GM19463 (cell line): ENCODE results near the gene TMEM89.
A peak's percentile ranks its signal among the peaks of the same experiment; 100 is the strongest.

Experiments
- ATAC-seq: cut with Tn5 transposase; IDR thresholded peaks from one replicate; pipeline ENCODE4 v1.9.1; 2021; ENCODE audit warnings: mild to moderate bottlenecking, moderate library complexity; ENCODE audit not compliant: unreplicated experiment

The TMEM89 gene

DNA sequence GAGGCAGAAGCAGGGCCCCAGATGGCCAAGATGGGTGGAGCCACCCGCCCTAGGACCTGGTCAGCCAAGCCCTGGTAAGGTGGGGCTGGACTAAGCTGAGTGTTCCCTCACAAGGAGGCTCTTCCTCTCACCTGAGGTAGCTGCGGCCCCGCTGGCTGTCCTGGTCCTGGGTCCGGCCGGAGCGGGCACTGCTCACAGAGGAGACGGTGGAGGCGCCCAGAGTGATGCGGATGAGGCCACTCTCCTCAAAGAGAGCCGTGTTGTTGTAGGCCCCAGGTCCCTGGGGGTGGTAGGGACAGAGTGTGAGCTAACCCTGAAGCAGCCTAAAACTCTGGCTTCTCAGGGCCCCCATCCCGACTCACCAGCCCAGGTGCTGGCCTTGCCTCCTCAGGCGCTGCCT lies 21.0 kb upstream of the TMEM89 start:
- no peak for ATAC-seq

DNA sequence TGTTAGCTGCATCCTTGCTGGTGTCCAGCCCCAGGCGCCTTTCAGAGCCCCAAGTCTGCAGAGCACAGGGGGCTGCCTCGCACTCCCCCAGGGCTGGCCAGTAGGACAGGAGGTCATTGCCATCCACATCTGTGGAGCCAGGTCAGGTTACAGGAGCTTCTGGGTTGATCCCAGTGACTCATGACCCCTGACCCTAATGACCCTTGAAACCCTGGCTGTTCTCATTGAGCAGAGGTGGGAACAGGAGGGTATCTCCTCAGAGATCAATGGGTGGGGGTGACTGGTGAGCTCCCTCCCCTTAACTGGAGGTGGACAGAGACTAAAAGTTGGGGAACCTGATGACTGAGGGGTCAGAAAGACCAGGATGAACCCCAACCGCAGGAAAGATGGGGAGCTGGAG lies 19.8 kb upstream of the TMEM89 start:
- ATAC-seq = no peak

DNA sequence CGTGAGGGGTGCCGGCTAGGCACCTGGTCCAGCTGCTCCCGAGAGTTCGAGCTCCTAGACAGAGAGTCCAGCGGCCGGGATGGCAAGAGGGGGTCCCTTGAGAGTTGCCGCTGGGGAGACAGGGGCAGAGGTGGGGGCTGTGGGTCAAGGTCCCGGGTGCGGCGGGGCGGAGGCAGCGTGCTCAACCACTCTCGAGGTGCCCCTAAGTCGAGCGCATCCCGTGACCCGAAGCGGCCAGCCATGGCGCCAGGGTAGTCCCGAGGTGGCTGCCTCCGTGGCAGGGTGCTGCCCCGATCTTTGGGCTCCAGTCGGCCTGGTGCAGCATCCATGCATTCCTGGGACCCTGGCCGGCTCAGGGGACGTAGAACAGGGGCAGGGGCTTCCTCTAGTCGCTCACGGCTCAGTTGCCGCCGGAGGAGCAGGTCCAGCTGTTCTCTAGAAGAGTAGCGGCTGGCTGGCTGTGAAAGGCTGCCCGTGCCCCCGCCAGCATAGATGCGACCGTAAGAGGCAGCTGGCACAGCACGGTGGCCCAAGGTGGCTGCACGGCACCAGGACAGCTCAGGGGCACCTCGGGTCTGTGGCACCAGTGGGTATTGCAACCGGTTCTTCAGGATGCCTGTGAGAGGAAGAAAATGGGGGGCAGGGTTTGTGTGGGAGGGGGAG lies 18.5 kb upstream of the TMEM89 start:
- no peak for ATAC-seq

DNA sequence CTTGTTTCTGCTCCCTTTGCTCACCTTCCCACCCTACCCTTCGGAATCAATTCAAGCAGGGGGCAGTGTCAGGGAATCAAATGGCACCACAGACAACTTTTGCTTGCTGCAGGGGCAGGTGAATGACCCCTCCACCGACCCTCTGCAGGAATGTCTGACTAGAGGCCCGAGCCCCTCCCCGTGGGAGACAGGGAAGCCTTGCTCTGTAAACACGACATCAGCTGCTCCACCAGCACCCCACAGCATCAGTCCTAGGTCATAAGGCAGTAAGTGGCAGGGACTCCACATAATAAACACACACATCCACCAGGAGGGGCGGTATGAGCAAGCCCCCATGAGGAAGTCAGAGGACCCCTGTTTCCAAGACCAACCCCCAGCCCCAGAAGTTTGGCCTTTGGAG lies 15.7 kb upstream of the TMEM89 start:
- no peak for ATAC-seq

DNA sequence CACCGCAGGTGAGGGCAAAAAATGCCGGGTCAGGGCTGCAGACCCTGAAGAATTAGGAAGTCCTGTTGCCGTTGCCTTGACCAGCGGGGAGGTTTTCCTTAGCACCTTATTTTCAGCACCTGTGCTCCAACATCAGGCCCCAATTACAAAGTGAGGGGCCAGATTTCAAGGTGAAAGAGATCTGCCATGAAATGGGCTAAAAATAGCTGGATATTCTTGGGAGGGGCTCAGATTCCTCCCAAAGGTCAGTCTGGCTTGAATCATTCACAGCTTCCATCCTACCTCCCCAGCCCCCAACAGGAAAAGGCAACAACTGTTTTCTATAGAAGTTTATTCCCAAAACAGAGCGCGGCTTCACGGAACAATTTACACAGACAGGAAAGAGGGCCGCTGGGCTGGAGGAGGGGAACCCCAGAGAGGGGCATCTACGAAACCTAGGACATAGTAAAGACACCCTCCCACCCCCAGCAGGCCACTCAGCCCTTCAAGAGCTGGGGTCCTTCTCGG lies 14.6 kb upstream of the TMEM89 start:
- ATAC-seq = no peak

DNA sequence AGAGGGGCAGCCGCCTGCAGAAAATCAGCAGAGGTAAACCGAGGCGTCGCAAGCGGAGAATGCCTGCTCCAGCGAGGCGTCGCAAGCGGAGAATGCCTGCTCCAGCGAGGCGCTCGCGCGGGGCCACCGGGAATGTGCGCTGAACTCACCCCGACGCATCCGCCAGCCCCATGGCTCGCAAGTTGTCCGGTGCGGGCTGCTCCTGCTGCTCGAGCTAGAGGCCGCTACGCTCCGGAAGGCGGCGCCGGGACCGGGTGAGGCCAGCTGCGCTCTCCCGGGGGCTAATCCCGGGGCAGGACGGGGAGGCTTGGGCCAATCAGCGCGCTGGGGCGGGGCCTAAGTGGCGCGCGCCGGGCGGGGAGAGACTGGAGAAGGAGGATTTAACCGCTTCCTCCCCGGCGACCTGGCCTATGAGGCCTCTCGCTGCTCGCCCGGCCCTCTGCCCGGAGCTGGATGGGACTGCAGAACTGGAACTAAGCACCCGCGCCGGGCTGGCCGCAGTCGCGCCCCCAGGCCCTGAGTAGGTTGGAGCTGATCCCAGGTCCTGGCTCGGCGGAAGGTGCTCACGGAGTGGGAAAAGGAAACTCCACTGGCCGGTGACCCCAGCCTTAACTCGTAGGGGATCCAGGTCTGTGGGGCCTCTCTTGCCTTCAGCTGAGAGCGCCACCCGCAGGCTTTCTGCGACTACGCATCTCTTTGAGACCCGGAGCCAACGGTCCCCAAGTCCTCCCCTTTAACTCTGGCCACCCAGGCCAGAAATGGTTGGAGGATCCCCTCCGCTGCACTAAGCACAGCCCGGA lies 13.9 kb upstream of the TMEM89 start, which contains the start of gene SLC26A6:
TSS of gene SLC26A6 (minus strand) at position 240 of the 800 bp plus-strand sequence. CDS start at position 172, 68 bp downstream.
- ATAC-seq = peak; percentile 94

DNA sequence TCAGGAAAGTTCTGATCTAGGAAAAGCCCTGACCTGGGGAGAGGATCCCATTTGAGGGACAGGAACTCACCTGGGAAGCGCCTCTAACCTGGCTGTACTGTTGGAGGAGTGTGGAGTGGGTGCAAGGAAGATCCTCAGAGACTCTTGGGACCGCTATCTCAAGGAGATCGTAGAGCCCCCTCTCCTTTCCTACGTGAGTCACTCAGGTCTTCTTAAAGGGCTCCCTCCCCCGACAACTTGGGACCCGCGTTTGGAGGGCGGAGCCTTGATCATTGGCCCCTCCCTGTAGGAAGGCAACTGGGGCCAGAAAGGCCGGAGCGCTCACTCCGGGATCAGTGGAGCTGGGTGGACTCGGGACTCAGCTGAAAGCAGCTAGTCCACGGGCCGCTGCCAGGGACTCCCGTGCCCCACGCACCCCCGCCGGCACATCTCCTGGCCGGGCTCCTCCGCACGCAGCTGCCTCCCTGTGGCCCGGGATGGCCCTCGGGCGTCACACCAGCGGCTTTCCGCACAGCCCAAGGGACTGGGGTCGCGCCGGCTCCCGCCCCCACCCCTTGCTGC lies 13.2 kb upstream of the TMEM89 start:
- ATAC-seq = no peak

DNA sequence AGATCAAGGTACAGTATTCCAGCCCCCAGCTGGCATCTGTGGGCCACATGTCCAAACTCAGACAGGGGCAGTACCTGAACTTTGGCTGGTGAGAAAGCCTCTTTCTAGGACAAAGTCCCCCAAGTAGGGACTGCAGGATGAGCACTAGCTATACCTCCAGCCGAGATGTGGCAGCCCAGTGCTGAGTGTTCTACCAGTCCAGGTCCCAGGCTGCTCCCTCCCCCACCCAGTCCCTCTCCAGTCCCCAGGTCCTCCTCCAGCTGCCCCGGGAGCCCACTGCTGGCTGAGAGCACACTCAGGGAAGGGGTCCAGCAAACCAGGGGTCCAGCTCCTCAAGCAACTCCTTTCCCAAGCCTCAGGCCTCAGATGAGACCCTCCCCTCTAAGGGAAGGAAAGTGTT lies 12.2 kb upstream of the TMEM89 start:
- ATAC-seq = no peak

DNA sequence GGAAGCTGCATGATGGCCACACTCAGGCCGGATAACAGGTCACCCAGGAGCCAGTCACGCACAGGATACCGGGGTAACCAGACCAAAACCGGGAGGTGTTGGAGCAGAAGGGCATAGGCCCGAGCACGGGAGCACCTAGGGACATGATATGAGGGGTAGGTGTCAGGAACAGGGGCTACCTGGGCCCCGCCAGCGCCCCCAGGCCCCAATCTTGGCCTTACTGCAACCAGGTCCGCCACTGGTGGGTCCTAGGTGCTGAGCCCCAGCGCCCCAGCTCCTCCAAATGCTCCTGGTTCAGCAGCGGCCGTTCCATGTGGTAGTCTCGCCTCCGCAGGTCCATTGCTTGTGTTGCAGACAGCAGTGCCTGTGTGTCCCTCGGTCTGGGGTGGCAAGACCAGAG lies 11.7 kb upstream of the TMEM89 start:
- ATAC-seq = no peak

DNA sequence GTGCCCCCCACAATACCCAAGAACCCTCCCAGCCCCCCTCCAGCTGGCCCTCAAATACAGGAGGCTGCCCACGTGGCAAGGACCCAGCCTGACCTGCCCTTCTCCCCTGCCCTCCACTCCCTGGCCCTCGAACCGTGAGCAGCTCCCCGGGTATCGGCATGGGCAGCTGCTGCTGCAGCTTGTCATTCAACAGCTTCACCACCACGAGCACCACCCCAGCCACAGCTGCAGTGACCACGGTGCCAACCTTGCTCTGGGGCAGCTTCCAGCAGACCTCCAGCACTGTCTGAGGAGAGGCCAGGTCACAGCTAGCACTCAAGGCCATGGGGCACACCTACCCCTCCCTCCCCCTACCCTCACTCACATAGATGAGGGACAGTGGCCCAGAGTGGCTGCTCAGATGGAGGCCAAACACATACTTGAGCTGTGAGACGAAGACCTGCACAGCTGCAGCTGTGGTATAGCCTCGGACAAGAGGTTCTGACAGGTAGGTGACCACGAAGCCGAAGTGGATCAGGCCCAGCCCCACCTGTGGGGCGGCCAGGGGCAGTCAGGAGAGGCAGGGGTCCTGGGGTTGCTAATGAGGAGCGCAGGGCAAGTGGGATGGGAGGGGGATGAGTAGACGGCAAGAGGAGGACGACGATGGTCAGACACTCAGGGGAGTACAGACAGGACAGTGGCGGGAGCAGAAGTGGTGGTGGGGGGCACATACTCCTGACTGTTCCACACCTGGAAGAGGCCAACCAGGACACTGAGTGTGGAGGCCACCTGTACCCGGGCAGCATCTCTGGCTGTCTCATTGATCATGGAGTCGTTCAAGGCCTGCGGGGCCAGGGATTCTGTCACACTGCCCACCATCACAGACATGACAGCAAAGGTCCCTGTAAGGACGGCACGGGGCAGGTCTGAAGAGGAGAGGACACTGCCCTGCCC lies 10.2 kb upstream of the TMEM89 start:
- ATAC-seq = no peak

DNA sequence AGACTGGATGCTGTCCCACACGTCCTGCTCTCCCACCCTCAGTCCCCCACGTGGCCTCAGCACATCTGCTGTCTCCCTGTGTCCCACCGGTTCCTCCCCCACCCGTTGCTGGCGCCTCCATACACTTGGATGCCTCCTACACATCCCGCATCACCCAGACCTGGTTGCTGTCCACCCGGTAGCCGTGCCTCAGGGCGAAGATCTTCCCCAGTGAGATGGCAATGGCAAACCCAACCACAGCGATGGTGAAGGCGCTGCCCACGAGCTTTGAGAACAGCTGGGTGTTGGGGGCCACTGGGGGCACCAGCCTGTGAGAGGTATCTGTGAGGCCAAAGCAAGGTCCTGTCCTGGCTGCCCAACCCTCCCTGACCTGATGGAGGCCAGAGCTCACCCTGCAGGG lies 9.3 kb upstream of the TMEM89 start:
- no peak for ATAC-seq

DNA sequence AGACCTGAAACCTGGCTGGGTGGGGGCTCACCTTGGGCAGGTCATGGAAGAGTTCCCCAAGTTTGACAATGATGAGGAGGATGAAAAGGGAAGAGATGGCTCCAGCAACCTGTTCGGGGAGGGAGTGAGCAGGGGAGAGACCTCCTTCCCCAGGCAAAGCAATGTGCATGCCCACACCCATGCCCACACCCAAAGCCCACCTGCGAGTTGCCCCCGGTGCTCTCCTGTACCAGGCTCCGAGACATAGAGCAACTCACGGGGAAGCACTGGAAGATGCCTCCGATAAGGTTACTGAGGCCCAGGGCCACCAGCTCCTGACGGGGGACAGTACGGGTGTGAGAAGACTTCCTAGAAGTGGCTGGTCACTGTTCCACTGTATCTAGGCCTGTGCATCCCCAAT lies 8.8 kb upstream of the TMEM89 start:
- ATAC-seq = no peak

DNA sequence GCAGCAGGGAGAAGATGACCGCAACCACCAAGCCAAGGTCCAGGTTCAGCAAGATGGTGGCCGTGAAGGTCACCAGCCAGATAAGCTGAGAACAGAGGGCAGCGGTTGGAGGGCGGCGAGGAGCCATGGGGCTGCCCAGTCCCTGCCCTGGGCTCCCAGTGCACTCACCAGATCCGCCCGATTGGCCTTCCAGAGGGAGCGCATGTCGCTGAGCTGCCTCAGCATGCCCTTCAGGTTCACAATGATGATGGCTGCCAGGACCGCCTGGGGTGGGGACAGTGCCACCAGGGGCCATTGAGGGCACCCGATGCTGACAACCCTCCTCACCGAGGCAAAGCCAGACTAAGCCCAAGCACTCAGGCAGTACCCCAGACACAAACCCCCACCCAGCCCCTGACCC lies 8.3 kb upstream of the TMEM89 start:
- no peak for ATAC-seq

DNA sequence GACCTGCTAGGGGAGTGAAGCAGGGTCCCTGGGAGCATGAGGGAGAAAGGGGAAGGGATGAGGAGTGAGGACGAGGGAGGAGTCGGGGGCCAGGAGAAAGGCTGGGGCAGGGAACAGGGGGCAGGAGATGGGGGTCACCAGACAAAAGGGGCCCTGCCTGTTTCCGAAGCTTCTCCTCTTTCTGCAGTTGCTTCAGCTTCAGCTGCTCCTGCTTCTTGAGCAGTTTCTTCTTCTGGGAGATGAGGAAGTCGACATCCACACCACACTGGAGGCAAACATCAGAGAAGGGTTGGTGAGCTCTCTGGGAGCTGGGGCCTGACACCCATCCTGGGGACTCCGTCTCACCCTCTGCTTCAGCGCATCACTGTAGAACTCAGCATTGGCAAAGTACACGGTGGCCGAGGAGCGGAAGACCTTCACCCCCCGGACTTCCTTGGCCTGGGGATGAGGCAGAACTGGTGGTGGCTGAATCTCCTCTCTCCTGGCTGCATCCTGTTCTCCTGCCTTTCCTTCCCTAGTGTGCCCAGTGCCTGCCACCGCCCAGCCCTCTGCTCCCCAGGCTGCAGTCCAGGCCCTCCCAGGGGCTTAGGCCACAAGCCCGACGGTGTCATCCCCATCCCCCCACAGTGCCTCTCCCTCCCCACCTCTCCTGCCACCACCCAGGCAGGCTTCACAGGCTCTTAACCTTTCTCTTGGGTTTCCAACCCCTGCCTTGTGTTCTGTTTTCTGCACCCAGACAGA lies 6.9 kb upstream of the TMEM89 start:
- no peak for ATAC-seq

DNA sequence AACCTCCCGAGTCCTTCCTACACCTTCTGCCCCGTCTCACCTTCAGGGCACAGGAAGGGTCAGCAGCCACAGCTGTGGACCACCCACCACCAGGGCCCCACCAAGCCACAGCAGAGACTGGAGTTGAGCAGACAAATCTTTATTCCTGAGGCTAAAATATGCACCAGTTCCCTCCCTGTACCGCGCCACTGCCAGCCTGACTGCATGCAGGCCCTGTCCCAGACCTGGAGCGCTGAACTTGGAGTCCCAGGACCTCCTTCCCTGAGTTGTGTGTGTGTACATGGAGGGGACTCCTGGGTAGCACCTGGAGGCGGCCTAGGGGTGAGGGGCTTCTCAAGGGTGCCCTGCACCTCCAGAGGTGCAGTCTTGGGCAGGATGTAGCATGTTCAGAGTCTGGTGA lies 4.0 kb upstream of the TMEM89 start:
- ATAC-seq = no peak

DNA sequence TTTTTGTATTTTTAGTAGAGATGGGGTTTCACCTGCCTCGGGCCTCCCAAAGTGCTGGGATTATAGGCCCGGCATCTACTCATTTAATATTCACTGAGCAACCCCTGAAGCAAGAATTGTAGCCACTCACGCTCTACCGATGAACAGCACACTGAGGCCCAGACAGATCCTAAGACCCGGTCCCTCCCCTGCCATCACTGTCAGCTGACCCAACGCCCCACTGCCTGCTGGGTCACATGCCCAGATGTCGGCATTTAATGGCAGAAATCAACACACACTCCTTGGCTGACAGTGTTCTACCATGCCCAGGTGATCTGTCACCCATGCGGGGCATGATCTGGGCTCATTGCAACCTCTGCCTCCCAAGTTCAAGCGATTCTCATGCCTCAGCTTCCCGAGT lies 3.2 kb upstream of the TMEM89 start:
- ATAC-seq = no peak

DNA sequence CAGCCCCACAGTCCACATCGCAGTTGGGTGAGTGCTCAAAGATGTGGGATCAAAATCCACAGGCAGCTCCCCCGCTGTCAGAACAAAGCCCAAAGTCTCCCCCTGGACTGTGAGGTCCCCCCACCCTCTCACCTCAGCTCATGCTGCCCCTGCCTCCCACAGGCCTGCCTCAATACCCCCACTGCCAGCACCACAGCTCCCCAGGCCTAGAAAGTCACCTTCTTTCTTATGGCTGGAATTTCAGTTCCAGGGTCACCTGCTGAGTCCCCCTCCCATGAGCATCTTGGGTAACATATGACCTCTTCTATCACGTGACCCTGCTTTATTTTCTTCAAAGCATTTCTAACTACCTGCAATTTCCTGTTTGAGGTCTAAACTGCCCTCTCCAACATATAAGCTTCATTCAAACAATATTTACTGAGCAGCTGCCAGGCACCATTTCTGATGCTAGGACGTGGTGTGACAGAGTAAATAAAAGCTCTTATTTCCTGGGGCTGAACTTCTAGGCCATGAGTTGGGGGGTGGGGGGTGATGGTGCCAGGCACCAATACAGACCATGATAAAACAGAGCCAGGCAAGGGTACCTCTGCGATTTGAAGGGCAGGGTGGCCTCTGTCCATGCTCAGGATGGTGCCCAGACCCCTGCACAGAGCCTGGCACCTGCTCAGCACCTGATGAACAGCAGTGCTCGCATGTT lies 2.4 kb upstream of the TMEM89 start:
- no peak for ATAC-seq

DNA sequence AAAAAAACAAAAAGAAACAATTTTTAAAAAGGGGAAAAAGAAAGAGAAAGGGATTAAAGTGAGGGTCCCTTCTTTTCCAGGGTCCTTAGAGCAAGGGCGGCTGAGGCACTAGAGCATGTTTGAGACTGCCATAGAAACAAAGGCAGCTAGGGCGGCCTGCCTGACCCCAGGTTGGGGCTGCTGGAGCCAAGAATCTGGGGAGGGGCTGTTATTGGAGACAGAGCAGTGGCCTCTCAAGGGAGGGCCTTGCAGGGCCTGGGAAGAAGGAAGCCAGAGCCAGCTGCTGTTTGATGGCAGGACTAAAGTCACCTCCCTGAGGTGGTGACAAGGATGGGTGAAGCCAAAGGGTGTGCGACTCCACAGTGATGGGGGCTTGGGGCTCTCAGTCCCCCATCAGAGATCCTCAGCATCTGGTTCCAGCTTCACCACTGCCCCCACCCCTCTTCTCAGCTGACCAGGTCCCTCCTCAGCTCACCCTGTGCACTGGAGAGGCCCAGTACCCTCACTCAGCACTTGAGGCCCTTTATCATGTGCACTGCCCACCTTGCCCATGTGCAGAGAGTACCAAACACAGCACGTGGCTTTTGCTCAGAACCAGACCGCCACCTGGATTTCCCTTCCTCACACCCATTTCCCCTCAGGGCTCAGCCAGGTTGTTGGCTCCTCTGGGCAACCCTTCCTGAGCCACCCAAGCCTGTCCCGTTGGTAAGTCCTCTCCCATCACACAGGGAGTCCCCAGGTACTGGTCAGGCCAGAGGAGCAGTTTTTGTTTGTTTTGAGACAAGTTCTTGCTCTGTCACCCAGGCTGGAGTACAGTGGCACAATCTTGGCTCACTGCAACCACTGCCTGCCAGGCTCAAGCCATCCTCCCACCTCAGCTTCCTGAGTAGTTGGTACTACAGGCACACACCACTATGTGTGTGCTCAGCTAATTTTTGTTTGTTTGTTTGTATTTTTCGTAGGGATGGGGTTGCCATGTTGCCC lies 1.7 kb downstream of the TMEM89 start:
- ATAC-seq = no peak
